ENCODE results near the gene MARCO. TPM values are rescaled to one million over a fixed set of nuclear protein-coding genes. Genes with fewer than 3 reads are reported as not detected.

MARCO gene
- total and polyA plus RNA-seq, 12 donors: 0.44 to 149 (median 34.4) TPM

DNA sequence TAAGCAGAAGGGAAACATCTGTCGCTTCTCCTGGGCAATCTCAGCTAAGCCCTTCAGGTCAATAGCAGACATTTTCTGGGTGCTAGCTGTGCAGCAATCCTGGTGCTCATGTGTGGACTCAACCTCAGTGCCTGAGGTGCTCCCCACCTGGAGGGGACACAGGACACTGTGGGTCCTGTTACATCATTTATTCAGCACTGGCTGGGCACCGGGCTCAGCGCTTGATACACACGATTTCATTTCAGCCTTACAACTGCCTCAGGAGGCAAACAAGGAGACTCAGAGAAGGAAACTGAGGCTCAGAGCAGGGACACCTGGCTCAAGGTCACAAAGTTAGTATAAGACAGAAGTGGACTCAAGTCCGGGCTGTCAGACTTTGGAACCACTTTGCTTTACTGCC, 46.7 kb downstream of the MARCO start:
- Histone ChIP-seq H3K27ac (no peak overlapping the region), H3K27me3 (no peaks in the 10 kb centered on the region), H3K4me3 (no peak overlapping the region), H3K36me3 (replicated peaks in 1 of 2) (no peaks in the 10 kb centered on the region), H3K4me1 (replicated peaks in 1 of 2) (no peaks in the 10 kb centered on the region), H3K9me3 (replicated peaks in 1 of 3) (no peaks in the 10 kb centered on the region)
- intact Hi-C loops (cut with DNase I): no loop called here
- WGBS, 4 donors: 84 to 94% (median 92%) methylated on average over 5 of the region's 5 CpGs
- TF ChIP-seq, protein P1, sequence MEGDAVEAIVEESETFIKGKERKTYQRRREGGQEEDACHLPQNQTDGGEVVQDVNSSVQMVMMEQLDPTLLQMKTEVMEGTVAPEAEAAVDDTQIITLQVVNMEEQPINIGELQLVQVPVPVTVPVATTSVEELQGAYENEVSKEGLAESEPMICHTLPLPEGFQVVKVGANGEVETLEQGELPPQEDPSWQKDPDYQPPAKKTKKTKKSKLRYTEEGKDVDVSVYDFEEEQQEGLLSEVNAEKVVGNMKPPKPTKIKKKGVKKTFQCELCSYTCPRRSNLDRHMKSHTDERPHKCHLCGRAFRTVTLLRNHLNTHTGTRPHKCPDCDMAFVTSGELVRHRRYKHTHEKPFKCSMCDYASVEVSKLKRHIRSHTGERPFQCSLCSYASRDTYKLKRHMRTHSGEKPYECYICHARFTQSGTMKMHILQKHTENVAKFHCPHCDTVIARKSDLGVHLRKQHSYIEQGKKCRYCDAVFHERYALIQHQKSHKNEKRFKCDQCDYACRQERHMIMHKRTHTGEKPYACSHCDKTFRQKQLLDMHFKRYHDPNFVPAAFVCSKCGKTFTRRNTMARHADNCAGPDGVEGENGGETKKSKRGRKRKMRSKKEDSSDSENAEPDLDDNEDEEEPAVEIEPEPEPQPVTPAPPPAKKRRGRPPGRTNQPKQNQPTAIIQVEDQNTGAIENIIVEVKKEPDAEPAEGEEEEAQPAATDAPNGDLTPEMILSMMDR (IDR thresholded peaks at IDR 0.05): no peak
- no peak for TF ChIP-seq POLR2A (IDR thresholded peaks at IDR 0.05)
- no peak for DNase-seq

DNA sequence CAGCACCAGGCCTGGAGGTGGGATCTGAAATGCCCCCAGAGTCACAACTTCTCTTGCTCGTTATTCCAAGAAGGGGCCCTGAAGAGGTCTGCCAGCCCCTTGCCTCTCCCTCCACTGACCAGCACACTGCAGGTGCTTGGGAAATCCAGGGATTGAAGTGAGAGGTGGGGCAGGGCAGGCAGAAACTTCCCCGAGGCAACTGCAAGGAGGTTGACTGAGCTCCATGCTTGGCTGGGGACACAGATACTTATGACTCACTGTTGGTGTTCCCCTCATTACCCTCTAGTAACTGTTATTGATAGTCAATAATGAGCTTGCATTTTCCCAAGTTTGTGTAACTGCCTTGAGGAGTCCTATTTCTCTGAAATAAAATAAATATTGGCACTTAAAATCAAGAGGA, 47.5 kb downstream of the MARCO start:
- H3K4me1 ChIP-seq (replicated peaks in 1 of 2): no peaks in the 10 kb centered on the region
- peak in 2 of 7 donors; percentile 1 to 12 for DNase-seq

DNA sequence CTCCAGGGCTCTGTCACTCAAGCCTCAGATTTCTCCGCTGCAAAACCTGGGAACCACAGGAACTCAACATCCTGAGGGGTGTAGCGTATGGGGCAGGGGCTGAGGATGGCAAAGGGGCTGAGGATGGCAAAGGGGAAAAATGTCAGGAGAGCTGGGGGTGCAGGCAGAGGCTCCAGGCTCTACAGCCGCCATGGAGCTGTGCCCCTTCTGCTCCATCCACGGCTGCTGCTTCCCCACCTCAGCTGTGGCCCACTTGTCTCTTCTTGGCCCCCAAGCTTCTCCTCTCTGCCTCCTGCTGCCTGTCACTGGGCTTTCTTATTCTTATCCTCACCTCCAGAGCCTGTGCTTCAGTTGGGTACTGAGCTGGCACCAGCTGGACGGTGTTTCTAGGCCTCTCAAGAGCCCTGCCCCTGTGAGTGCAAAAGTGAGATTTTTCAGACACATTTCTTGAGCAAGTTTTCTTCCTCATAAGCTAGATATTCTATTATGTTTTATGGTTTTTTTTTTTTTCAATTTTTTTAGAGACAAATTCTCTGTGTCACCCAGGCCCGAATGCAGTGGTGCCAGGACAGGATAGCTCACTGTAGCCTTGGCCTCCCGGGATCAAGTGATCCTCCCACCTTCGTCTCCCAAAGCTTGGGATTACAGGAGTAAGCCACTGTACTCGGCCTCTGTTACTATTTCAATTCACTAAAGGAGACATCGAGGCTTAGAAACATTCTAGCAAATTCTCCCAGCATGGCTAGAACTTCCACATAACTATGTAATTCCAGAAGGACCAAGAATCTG, 49.0 kb downstream of the MARCO start:
- DNase-seq: peak in 3 of 7 donors; percentile 1 to 28 (median 8)
- H3K4me1 ChIP-seq (replicated peaks in 1 of 2): no peaks in the 10 kb centered on the region
- H3K4me3 ChIP-seq: no peak overlapping the region
- H3K36me3 ChIP-seq (replicated peaks in 1 of 2): no peaks in the 10 kb centered on the region
- 66 to 83% (median 76%) methylated on average over 10 of the region's 10 CpGs for WGBS, 4 donors
- H3K27ac ChIP-seq: no peak overlapping the region
- no peaks in the 10 kb centered on the region for H3K27me3 ChIP-seq
- H3K9me3 ChIP-seq (replicated peaks in 1 of 3): no peaks in the 10 kb centered on the region
- intact Hi-C loops (cut with DNase I): no loop called here
- TF ChIP-seq POLR2A (IDR thresholded peaks at IDR 0.05): no peak
- TF ChIP-seq, protein P1 (IDR thresholded peaks at IDR 0.05): no peak

More for the DNA sequence above, 47.5 kb downstream of the MARCO start:
- intact Hi-C loops (cut with DNase I): no loop called here
- no peaks in the 10 kb centered on the region for H3K27me3 ChIP-seq
- no peaks in the 10 kb centered on the region for H3K36me3 ChIP-seq (replicated peaks in 1 of 2)
- no peaks in the 10 kb centered on the region for H3K9me3 ChIP-seq (replicated peaks in 1 of 3)
- TF ChIP-seq, protein P1 (IDR thresholded peaks at IDR 0.05): no peak
- no peak for TF ChIP-seq POLR2A (IDR thresholded peaks at IDR 0.05)
- no peak overlapping the region for H3K4me3 ChIP-seq
- 31 to 61% (median 48%) methylated on average over 1 to 2 of the region's 2 CpGs for WGBS, 4 donors
- H3K27ac ChIP-seq: no peak overlapping the region

DNA sequence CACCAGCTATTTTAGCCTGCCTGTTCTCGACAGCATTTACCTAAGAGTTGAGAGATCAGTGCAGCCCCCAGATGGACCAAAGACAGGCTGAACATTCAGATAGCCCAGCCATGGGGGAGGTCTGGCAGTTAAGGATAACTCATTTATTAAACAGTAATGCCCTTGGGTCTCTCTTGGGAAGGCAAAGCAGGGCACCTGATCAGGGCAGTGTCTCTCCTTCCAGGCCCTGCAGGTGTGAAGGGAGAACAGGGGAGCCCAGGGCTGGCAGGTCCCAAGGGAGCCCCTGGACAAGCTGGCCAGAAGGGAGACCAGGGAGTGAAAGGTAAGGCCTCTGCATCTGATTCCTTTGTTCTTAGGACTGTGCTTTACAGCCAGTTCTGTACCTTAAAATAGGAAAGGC, 49.6 kb downstream of the MARCO start:
- TF ChIP-seq, protein P1 (IDR thresholded peaks at IDR 0.05): no peak
- TF ChIP-seq POLR2A (IDR thresholded peaks at IDR 0.05): no peak
- intact Hi-C loops (cut with DNase I): no loop called here
- no peaks in the 10 kb centered on the region for H3K27me3 ChIP-seq
- WGBS, 4 donors: 71 to 100% (median 82%) methylated on average over 1 of the region's 1 CpG
- no peak overlapping the region for H3K4me3 ChIP-seq
- no peaks in the 10 kb centered on the region for H3K36me3 ChIP-seq (replicated peaks in 1 of 2)
- DNase-seq: peak in 1 of 7 donors; percentile 4
- H3K4me1 ChIP-seq (replicated peaks in 1 of 2): no peaks in the 10 kb centered on the region
- H3K9me3 ChIP-seq (replicated peaks in 1 of 3): no peaks in the 10 kb centered on the region
- no peak overlapping the region for H3K27ac ChIP-seq
